ENCODE measurements around the gene PHF23. TPM values are rescaled to one million over a fixed set of nuclear protein-coding genes. Genes with fewer than 3 reads are reported as not detected.

The PHF23 gene
- total and polyA plus RNA-seq, 9 of the 15 experiments (the other 6 are each of a cell fraction or from before 2014, with no cell fraction given): 7.4 to 87.5 (median 33.7) TPM

DNA sequence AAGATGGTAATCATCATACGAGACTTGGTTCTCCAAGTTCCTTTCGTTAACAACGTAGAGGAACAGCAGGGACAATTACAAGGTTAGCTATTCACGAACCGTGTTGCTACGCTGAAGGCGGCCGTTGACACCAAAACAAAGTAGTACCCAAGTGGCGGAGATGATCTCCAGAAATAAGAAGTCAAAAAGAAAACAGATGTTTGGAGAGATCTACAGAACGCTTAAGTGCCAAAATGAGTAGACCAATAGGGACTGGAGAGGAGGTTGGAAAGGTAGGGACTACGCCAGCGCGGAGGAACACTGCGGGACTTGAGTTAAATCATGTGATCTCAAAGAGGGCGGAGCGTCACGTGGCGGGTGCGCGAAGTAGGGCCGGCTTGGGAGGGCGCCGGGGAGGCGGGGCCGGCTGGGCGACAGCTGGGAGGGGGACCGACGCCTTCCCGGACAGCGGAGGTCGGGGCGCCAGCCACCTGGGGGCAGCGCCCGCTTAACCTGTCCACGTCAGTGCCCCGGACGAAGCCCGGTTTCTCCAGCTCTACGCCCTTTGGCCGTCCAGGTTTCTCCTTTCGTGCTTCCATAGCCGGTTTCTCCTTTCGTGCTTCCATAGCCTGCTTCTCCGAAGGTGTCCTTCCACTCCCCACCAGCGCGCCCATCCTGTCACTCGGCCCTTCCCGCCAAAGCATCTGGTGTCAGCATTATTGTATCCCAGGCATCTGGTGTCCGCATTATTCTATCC, 3.6 kb upstream of the PHF23 start (continued):
- TF ChIP-seq CUX1 (CRISPR knock-in tag; IDR thresholded peaks at IDR 0.05) (no peak), ZNF146 (CRISPR knock-in tag; IDR thresholded peaks at IDR 0.05; ENCODE audit: unreplicated experiment) (no peak), THRB (CRISPR knock-in tag; conservative IDR thresholded peaks at IDR 0.05) (0 out of 2 replicates have a peak, but pooled peaks have one; percentile 24), OTX1 (CRISPR knock-in tag; IDR thresholded peaks at IDR 0.05) (peak; percentile 66; the same call in 1 of the 2 replicates), ELF4 (CRISPR knock-in tag; IDR thresholded peaks at IDR 0.05) (peak; percentile 67; the same call in 1 of the 2 replicates), PML (IDR thresholded peaks at IDR 0.05; ENCODE audit: low read length) (no peak), KLF1 (tag; IDR thresholded peaks at IDR 0.05) (no peak), ZNF717 (CRISPR knock-in tag; IDR thresholded peaks at IDR 0.05) (no peak), MBD1 (CRISPR knock-in tag; IDR thresholded peaks at IDR 0.05) (no peak), BACH1 (tag; IDR thresholded peaks at IDR 0.05) (no peak)
- TF ChIP-seq, protein P1, sequence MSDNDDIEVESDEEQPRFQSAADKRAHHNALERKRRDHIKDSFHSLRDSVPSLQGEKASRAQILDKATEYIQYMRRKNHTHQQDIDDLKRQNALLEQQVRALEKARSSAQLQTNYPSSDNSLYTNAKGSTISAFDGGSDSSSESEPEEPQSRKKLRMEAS (CRISPR knock-in tag; IDR thresholded peaks at IDR 0.05): peak; percentile 48; the same call in 1 of the 2 replicates
- TF ChIP-seq, protein P2, sequence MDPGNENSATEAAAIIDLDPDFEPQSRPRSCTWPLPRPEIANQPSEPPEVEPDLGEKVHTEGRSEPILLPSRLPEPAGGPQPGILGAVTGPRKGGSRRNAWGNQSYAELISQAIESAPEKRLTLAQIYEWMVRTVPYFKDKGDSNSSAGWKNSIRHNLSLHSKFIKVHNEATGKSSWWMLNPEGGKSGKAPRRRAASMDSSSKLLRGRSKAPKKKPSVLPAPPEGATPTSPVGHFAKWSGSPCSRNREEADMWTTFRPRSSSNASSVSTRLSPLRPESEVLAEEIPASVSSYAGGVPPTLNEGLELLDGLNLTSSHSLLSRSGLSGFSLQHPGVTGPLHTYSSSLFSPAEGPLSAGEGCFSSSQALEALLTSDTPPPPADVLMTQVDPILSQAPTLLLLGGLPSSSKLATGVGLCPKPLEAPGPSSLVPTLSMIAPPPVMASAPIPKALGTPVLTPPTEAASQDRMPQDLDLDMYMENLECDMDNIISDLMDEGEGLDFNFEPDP (CRISPR knock-in tag; IDR thresholded peaks at IDR 0.05): no peak

Measured in K562 (cell line).